ENCODE results near the gene TTLL9. TPM values are rescaled to one million over a fixed set of nuclear protein-coding genes. Genes with fewer than 3 reads are reported as not detected.

Gene TTLL9
- total RNA-seq, 1 donor from 2014 or later = 0.05 TPM

- DNase-seq = no peak
- H3K9me3 ChIP-seq (replicated peaks) = no peaks in the 10 kb centered on the region
- no peak overlapping the region for H3K4me3 ChIP-seq
- peaks cover 76% of the 10 kb centered on the region for H3K27me3 ChIP-seq (ENCODE audit: low read depth)
- no peak overlapping the region for H3K27ac ChIP-seq (replicated peaks)
- peaks cover 20% of the 10 kb centered on the region for H3K4me1 ChIP-seq
- intact Hi-C loops (cut with micrococcal nuclease) = loop anchor here (10.0 kb wide), 1 partner anchor 96 kb away; the partner anchor contains the start of gene PDRG1
- H3K36me3 ChIP-seq = no peaks in the 10 kb centered on the region
- no peak for TF ChIP-seq CTCF (IDR thresholded peaks at IDR 0.05; ENCODE audit: borderline replicate concordance)
Observed at GRCh38 chr20:31858760-31859083, 11.7 kb upstream of the TTLL9 start.

GRCh38 chr20:31859266-31859997, 11.0 kb upstream of the TTLL9 start:
- Histone ChIP-seq H3K27me3 (ENCODE audit: low read depth) (peaks cover 69% of the 10 kb centered on the region), H3K4me3 (no peak overlapping the region), H3K27ac (replicated peaks) (no peak overlapping the region), H3K36me3 (no peaks in the 10 kb centered on the region), H3K9me3 (replicated peaks) (no peaks in the 10 kb centered on the region), H3K4me1 (peaks cover 20% of the 10 kb centered on the region)
- intact Hi-C loops (cut with micrococcal nuclease) = loop anchor here (10.0 kb wide), 1 partner anchor 95 kb away; the partner anchor contains the start of gene PDRG1
- no peak for DNase-seq
- TF ChIP-seq CTCF (IDR thresholded peaks at IDR 0.05; ENCODE audit: borderline replicate concordance) = no peak

- no peak for TF ChIP-seq CTCF (IDR thresholded peaks at IDR 0.05; ENCODE audit: borderline replicate concordance)
Observed at GRCh38 chr20:31859998-31860380, 10.4 kb upstream of the TTLL9 start.

GRCh38 chr20:31860390-31861134, 9.9 kb upstream of the TTLL9 start:
- Histone ChIP-seq H3K27me3 (ENCODE audit: low read depth) (peaks cover 57% of the 10 kb centered on the region), H3K36me3 (no peaks in the 10 kb centered on the region), H3K27ac (replicated peaks) (no peak overlapping the region), H3K4me3 (peak overlapping the region; percentile 72), H3K4me1 (peaks cover 20% of the 10 kb centered on the region), H3K9me3 (replicated peaks) (no peaks in the 10 kb centered on the region)
- intact Hi-C loops (cut with micrococcal nuclease) = no loop called here
- no peak for TF ChIP-seq CTCF (IDR thresholded peaks at IDR 0.05; ENCODE audit: borderline replicate concordance)
- no peak for DNase-seq

More at GRCh38 chr20:31859998-31860380, 10.4 kb upstream of the TTLL9 start:
- H3K9me3 ChIP-seq (replicated peaks) = no peaks in the 10 kb centered on the region
- peaks cover 20% of the 10 kb centered on the region for H3K4me1 ChIP-seq
- no peaks in the 10 kb centered on the region for H3K36me3 ChIP-seq
- intact Hi-C loops (cut with micrococcal nuclease) = loop anchor here (10.0 kb wide), 1 partner anchor 95 kb away; the partner anchor contains the start of gene PDRG1
- peak overlapping the region; percentile 72 for H3K4me3 ChIP-seq
- DNase-seq = no peak
- no peak overlapping the region for H3K27ac ChIP-seq (replicated peaks)
- H3K27me3 ChIP-seq (ENCODE audit: low read depth) = peaks cover 63% of the 10 kb centered on the region

- H3K36me3 ChIP-seq = no peaks in the 10 kb centered on the region
- peaks cover 20% of the 10 kb centered on the region for H3K4me1 ChIP-seq
- H3K4me3 ChIP-seq = peak overlapping the region; percentile 72
- no peak for TF ChIP-seq CTCF (IDR thresholded peaks at IDR 0.05; ENCODE audit: borderline replicate concordance)
- no peak overlapping the region for H3K27ac ChIP-seq (replicated peaks)
- intact Hi-C loops (cut with micrococcal nuclease) = no loop called here
- peaks cover 52% of the 10 kb centered on the region for H3K27me3 ChIP-seq (ENCODE audit: low read depth)
- no peak for DNase-seq
- H3K9me3 ChIP-seq (replicated peaks) = no peaks in the 10 kb centered on the region
Observed at GRCh38 chr20:31861135-31861384, 9.4 kb upstream of the TTLL9 start.

Data from left ventricle myocardium inferior (tissue), 1 donor.